NCI-H345 treated with DMSO at 0.1 percent for 48 hours (cell line): Measurements from ENCODE around the gene OTOG.

ENCODE experiments used
- DNase-seq: peaks from one replicate; lab custom pipeline; 2025; ENCODE audit not compliant: unreplicated experiment; lab: John Stamatoyannopoulos, UW

Gene OTOG

GRCh38 chr11:17517186-17517585 is 29.9 kb upstream of the OTOG start:
- no peak for DNase-seq

GRCh38 chr11:17518366-17518765 is 28.7 kb upstream of the OTOG start:
- no peak for DNase-seq

- DNase-seq: no peak
Measured at GRCh38 chr11:17519061-17519885, 27.8 kb upstream of the OTOG start.

- DNase-seq: no peak
Measured at GRCh38 chr11:17521106-17521900, 25.8 kb upstream of the OTOG start.

GRCh38 chr11:17522655-17523054 is 24.4 kb upstream of the OTOG start:
- no peak for DNase-seq

GRCh38 chr11:17524221-17524620 is 22.8 kb upstream of the OTOG start:
- DNase-seq: no peak

GRCh38 chr11:17525570-17525969 is 21.5 kb upstream of the OTOG start:
- DNase-seq: no peak

GRCh38 chr11:17526326-17526725 is 20.7 kb upstream of the OTOG start:
- no peak for DNase-seq

- DNase-seq: no peak
Measured at GRCh38 chr11:17526931-17527627, 20.0 kb upstream of the OTOG start.

- no peak for DNase-seq
Measured at GRCh38 chr11:17527628-17527995, 19.4 kb upstream of the OTOG start.

GRCh38 chr11:17528181-17528691 is 18.8 kb upstream of the OTOG start:
- no peak for DNase-seq

GRCh38 chr11:17528906-17529843 is 17.9 kb upstream of the OTOG start:
- DNase-seq: no peak

GRCh38 chr11:17529844-17530185 is 17.2 kb upstream of the OTOG start:
- no peak for DNase-seq

GRCh38 chr11:17531071-17531600 is 15.9 kb upstream of the OTOG start:
- no peak for DNase-seq

GRCh38 chr11:17531636-17532113 is 15.4 kb upstream of the OTOG start:
- no peak for DNase-seq

- DNase-seq: no peak
Measured at GRCh38 chr11:17532784-17533183, 14.3 kb upstream of the OTOG start.

- DNase-seq: no peak
Measured at GRCh38 chr11:17533341-17533740, 13.7 kb upstream of the OTOG start.

- DNase-seq: no peak
Measured at GRCh38 chr11:17533778-17534415, 13.2 kb upstream of the OTOG start.

- no peak for DNase-seq
Measured at GRCh38 chr11:17535488-17535887, 11.6 kb upstream of the OTOG start.

GRCh38 chr11:17537261-17537660 is 9.8 kb upstream of the OTOG start:
- DNase-seq: no peak
